Measurements from ENCODE around the gene BCR. TPM values are rescaled to one million over a fixed set of nuclear protein-coding genes. Genes with fewer than 3 reads are reported as not detected.

BCR gene
- total RNA-seq, 2 experiments from 2014 or later = 62.3 to 63.3 TPM

- Mint-ChIP-seq H3K36me3 (ENCODE audit: low read depth) (peaks cover 27% of the 10 kb centered on the region), H3K9me3 (peaks cover 5% of the 10 kb centered on the region), H3K27me3 (ENCODE audit: low read depth) (no peaks in the 10 kb centered on the region), H3K27ac (peak overlapping the region; percentile 92), H3K4me1 (ENCODE audit: low read depth) (peaks cover 56% of the 10 kb centered on the region), H3K4me3 (peak overlapping the region; percentile 97)
- peak; percentile 41 for DNase-seq
- CTCF ChIA-PET = interaction anchor here (1.1 to 9.2 kb wide), 5 partner anchors 44 to 109 kb away, joined by 5 to 167 read pairs (median 6); no protein-coding TSS in a partner anchor
- intact Hi-C loops (cut with micrococcal nuclease) = no loop called here
These were observed 798 bp downstream of the BCR start for GRCh38 chr22:23180893-23181720.

- no peaks in the 10 kb centered on the region for H3K9me3 Mint-ChIP-seq
- H3K27me3 Mint-ChIP-seq (ENCODE audit: low read depth) = no peaks in the 10 kb centered on the region
- H3K36me3 Mint-ChIP-seq (ENCODE audit: low read depth) = peaks cover 31% of the 10 kb centered on the region
- CTCF ChIA-PET = interaction anchor here (1.4 to 9.2 kb wide), 4 partner anchors 61 to 109 kb away, joined by 3 to 167 read pairs (median 6); no protein-coding TSS in a partner anchor
- H3K4me1 Mint-ChIP-seq (ENCODE audit: low read depth) = peaks cover 61% of the 10 kb centered on the region
- H3K4me3 Mint-ChIP-seq = peak overlapping the region; percentile 97
- no peak for DNase-seq
- intact Hi-C loops (cut with micrococcal nuclease) = loop anchor here (1.0 kb wide), 5 partner anchors 34 to 170 kb away; no protein-coding TSS in a partner anchor
- peak overlapping the region; percentile 92 for H3K27ac Mint-ChIP-seq
These were observed 1.5 kb downstream of the BCR start for GRCh38 chr22:23181721-23182308.

- CTCF ChIA-PET = interaction anchor here (0.7 to 1.7 kb wide), 6 partner anchors 31 to 108 kb away, joined by 3 to 6 read pairs (median 4); no protein-coding TSS in a partner anchor
- peak; percentile 94 for DNase-seq
- Mint-ChIP-seq H3K27me3 (ENCODE audit: low read depth) (no peaks in the 10 kb centered on the region), H3K9me3 (no peaks in the 10 kb centered on the region), H3K4me3 (peak overlapping the region; percentile 97), H3K36me3 (ENCODE audit: low read depth) (peaks cover 33% of the 10 kb centered on the region), H3K4me1 (ENCODE audit: low read depth) (peaks cover 66% of the 10 kb centered on the region), H3K27ac (peak overlapping the region; percentile 92)
- intact Hi-C loops (cut with micrococcal nuclease) = loop anchor here (1.0 kb wide), 5 partner anchors 34 to 170 kb away; no protein-coding TSS in a partner anchor
These were observed 2.2 kb downstream of the BCR start for GRCh38 chr22:23182309-23183060.

GRCh38 chr22:23183061-23183698 lies 2.9 kb downstream of the BCR start:
- Mint-ChIP-seq H3K4me1 (ENCODE audit: low read depth) (peaks cover 73% of the 10 kb centered on the region), H3K27ac (peak overlapping the region; percentile 92), H3K36me3 (ENCODE audit: low read depth) (peaks cover 39% of the 10 kb centered on the region), H3K27me3 (ENCODE audit: low read depth) (no peaks in the 10 kb centered on the region), H3K4me3 (peak overlapping the region; percentile 97), H3K9me3 (no peaks in the 10 kb centered on the region)
- DNase-seq = peak; percentile 21
- intact Hi-C loops (cut with micrococcal nuclease) = no loop called here
- CTCF ChIA-PET = interaction anchor here (0.6 to 1.7 kb wide), 6 partner anchors 10 to 252 kb away, joined by 3 to 6 read pairs (median 4); no protein-coding TSS in a partner anchor

DNA sequence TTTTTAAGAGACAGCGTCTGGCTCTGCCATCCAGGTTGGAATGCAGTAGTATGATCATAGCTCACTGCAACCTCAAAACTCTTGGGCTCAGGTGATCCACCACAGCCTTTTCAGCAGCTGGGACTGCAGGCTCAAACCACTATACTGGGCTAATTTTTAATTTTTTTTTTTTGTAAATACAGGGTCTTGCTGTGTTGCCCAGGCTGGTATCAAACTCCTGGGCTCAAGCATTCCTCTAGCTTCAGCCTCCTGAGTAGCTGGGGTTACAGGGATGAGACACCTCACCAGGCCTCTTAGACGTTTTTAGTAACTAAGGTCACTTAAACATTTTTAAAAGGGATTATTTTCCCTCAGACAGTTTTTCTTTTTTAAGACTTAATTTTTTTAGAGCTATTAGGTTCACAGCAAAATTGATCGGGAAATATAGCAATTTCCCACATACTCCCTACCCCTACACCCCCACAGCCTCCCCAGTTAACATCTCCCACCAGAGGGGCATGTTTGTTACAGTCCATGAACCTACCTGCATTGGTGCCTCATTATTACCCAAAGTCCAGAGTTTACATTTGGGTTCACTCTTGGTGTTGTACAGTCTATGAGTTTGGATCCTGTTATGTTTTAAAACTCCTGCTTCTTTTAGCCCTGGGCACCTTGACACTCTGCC lies 3.9 kb downstream of the BCR start:
- no peak for DNase-seq
- Mint-ChIP-seq H3K27ac (peak overlapping the region; percentile 92), H3K4me3 (peak overlapping the region; percentile 97), H3K9me3 (no peaks in the 10 kb centered on the region), H3K36me3 (ENCODE audit: low read depth) (peaks cover 41% of the 10 kb centered on the region), H3K4me1 (ENCODE audit: low read depth) (peaks cover 68% of the 10 kb centered on the region), H3K27me3 (ENCODE audit: low read depth) (no peaks in the 10 kb centered on the region)
- CTCF ChIA-PET = interaction anchor here (0.5 to 1.3 kb wide), 6 partner anchors 14 to 434 kb away, joined by 3 to 6 read pairs (median 4); no protein-coding TSS in a partner anchor
- intact Hi-C loops (cut with micrococcal nuclease) = no loop called here

- Mint-ChIP-seq H3K9me3 (no peaks in the 10 kb centered on the region), H3K36me3 (ENCODE audit: low read depth) (peaks cover 41% of the 10 kb centered on the region), H3K4me3 (peak overlapping the region; percentile 97), H3K27ac (peak overlapping the region; percentile 78), H3K4me1 (ENCODE audit: low read depth) (peaks cover 64% of the 10 kb centered on the region), H3K27me3 (ENCODE audit: low read depth) (no peaks in the 10 kb centered on the region)
- intact Hi-C loops (cut with micrococcal nuclease) = no loop called here
- CTCF ChIA-PET = interaction anchor here (0.6 to 1.3 kb wide), 3 partner anchors 59 to 106 kb away, joined by 3 to 4 read pairs (median 3); no protein-coding TSS in a partner anchor
- DNase-seq = no peak
These were observed 4.4 kb downstream of the BCR start for GRCh38 chr22:23184764-23185113.

DNA sequence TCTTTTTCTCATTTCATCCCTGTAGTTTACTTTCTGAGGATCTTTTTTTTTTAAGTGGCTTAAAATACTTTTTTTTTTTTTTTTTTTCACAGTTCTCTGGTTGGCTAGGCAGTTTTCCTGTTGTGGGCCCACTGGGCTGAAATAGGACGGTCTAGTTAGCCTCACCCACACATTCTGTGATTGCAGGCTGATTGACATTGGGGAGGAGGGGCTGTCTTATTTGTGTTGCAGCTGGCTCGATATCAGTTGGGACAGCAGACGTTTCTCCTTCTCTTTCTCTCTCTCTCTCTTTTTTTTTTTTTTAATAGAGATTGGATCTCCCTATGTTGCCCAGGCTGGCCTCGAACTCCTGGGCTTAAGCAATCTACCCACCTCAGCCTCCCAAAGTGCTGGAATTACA lies 6.9 kb downstream of the BCR start:
- Mint-ChIP-seq H3K4me3 (no peak overlapping the region), H3K27me3 (ENCODE audit: low read depth) (no peaks in the 10 kb centered on the region), H3K36me3 (ENCODE audit: low read depth) (peaks cover 40% of the 10 kb centered on the region), H3K9me3 (no peaks in the 10 kb centered on the region), H3K27ac (no peak overlapping the region), H3K4me1 (ENCODE audit: low read depth) (peaks cover 70% of the 10 kb centered on the region)
- DNase-seq = no peak
- CTCF ChIA-PET = interaction anchor here (0.6 to 1.6 kb wide), 2 partner anchors 95 to 350 kb away, joined by 5 read pairs; no protein-coding TSS in a partner anchor
- intact Hi-C loops (cut with micrococcal nuclease) = no loop called here

DNA sequence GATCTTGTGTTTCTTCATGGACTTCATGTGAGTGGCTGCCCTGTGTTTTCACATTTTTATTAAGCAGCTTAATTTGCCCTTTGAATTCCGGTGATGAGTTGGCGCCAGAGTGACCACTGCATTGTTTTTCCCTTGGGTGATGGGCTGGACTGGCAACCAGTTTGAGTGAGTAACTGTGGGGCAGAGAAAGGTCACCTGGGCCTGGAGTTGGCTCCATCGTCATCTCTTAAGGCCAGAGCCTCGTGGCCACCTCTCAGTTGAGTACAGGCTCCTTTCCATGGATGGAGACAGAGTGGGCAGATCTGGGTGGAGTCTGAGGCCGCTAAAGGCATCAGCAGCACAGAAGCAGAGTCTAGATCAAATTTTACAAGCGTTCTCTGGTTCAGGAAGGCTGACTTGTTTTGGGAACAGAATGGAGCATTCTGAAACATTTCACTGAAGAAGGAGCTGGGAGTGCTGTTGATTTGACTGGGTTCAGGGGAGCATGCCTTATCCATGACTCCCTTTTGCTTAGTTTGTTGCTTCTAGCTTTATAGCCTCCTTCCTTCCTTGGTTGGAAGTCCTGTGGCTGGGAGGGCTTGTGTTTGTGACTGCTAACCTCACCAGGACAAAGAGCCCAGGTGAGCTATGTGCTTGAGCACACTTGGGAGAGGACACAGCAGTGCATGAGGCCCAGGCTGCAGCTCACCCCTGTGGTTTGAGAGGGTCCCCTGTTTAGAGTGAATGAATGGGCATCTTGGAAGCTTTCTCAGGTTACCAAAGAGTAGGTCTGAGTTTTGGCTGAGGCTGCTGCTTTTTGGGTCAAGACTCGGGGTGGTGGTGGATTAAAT lies 7.8 kb downstream of the BCR start:
- Mint-ChIP-seq H3K27ac (peak overlapping the region; percentile 44), H3K27me3 (ENCODE audit: low read depth) (no peaks in the 10 kb centered on the region), H3K4me3 (no peak overlapping the region), H3K9me3 (no peaks in the 10 kb centered on the region), H3K36me3 (ENCODE audit: low read depth) (peaks cover 39% of the 10 kb centered on the region), H3K4me1 (ENCODE audit: low read depth) (peaks cover 69% of the 10 kb centered on the region)
- intact Hi-C loops (cut with micrococcal nuclease) = no loop called here
- DNase-seq = no peak
- CTCF ChIA-PET = no interaction called here

GRCh38 chr22:23190526-23190925 lies 10.2 kb downstream of the BCR start:
- Mint-ChIP-seq H3K36me3 (ENCODE audit: low read depth) (peaks cover 29% of the 10 kb centered on the region), H3K9me3 (no peaks in the 10 kb centered on the region), H3K27ac (no peak overlapping the region), H3K4me3 (no peak overlapping the region), H3K27me3 (ENCODE audit: low read depth) (no peaks in the 10 kb centered on the region), H3K4me1 (ENCODE audit: low read depth) (peaks cover 51% of the 10 kb centered on the region)
- CTCF ChIA-PET = no interaction called here
- no peak for DNase-seq
- intact Hi-C loops (cut with micrococcal nuclease) = no loop called here

- intact Hi-C loops (cut with micrococcal nuclease) = no loop called here
- Mint-ChIP-seq H3K27me3 (ENCODE audit: low read depth) (no peaks in the 10 kb centered on the region), H3K36me3 (ENCODE audit: low read depth) (peaks cover 21% of the 10 kb centered on the region), H3K27ac (no peak overlapping the region), H3K9me3 (no peaks in the 10 kb centered on the region), H3K4me1 (ENCODE audit: low read depth) (peaks cover 47% of the 10 kb centered on the region), H3K4me3 (no peak overlapping the region)
- DNase-seq = no peak
- CTCF ChIA-PET = no interaction called here
These were observed 11.8 kb downstream of the BCR start for GRCh38 chr22:23192133-23192532.

- CTCF ChIA-PET = no interaction called here
- Mint-ChIP-seq H3K36me3 (ENCODE audit: low read depth) (peaks cover 19% of the 10 kb centered on the region), H3K4me1 (ENCODE audit: low read depth) (peaks cover 45% of the 10 kb centered on the region), H3K4me3 (no peak overlapping the region), H3K27me3 (ENCODE audit: low read depth) (no peaks in the 10 kb centered on the region), H3K27ac (no peak overlapping the region), H3K9me3 (no peaks in the 10 kb centered on the region)
- DNase-seq = no peak
- intact Hi-C loops (cut with micrococcal nuclease) = no loop called here
These were observed 12.2 kb downstream of the BCR start for GRCh38 chr22:23192558-23192957.
